WTC11 (cell line): ENCODE data around the gene CD6. TPM values are rescaled to one million over a fixed set of nuclear protein-coding genes. Genes with fewer than 3 reads are reported as not detected.

ENCODE experiments used
- ATAC-seq: fragments of 200-7000 bp; cut with Tn5 transposase; 2 replicates; pipeline ENCODE4 v1.10.0; 2021; ENCODE audit warnings: mild to moderate bottlenecking, moderate library complexity
- CTCF ChIA-PET: fragments of 300-600 bp; sonication (Branson Sonifier 250); formaldehyde crosslinking; loops from one replicate; lab custom pipeline; 2021; ENCODE audit warnings: antibody characterized with exemption; lab: Charles Lee
- POLR2A ChIA-PET: fragments of 350-600 bp; sonication (Branson Sonifier 250); formaldehyde crosslinking; loops from one replicate; lab custom pipeline; 2021; ENCODE audit warnings: antibody characterized with exemption; lab: Charles Lee
- DNase-seq: peaks from one replicate; pipeline ENCODE4 v3.0.0; 2021; ENCODE audit warnings: low spot score
- H3K27ac Mint-ChIP-seq: 2 replicates; pipeline ENCODE4 v1.8.0; 2021; ENCODE audit warnings: mixed read lengths
- H3K27me3 Mint-ChIP-seq: 2 replicates; pipeline ENCODE4 v1.8.0; 2021; ENCODE audit warnings: low read depth, mild to moderate bottlenecking, moderate library complexity, mixed read lengths
- H3K36me3 Mint-ChIP-seq: 2 replicates; pipeline ENCODE4 v1.8.0; 2021; ENCODE audit warnings: mixed read lengths
- H3K4me1 Mint-ChIP-seq: 2 replicates; pipeline ENCODE4 v1.8.0; 2022; ENCODE audit warnings: mixed read lengths
- H3K4me3 Mint-ChIP-seq: 2 replicates; pipeline ENCODE4 v1.8.0; 2021; ENCODE audit warnings: mild to moderate bottlenecking, moderate library complexity, mixed read lengths
- H3K9me3 Mint-ChIP-seq: 2 replicates; pipeline ENCODE4 v1.8.0; 2021; ENCODE audit warnings: mixed read lengths
- CREM ChIP-seq: sonication (generic); formaldehyde crosslinking; IDR thresholded peaks from 2 replicates; pipeline ENCODE4 v1.8.1; 2022; ENCODE audit warnings: mild to moderate bottlenecking, missing genetic modification reagents, moderate library complexity
- EMX1 ChIP-seq: fragments of 250-450 bp; sonication (Bioruptor Pico); IDR thresholded peaks from 2 replicates; pipeline ENCODE4 v1.8.0; 2021; ENCODE audit warnings: mild to moderate bottlenecking
- ESRRA ChIP-seq: sonication (generic); formaldehyde crosslinking; IDR thresholded peaks from 2 replicates; pipeline ENCODE4 v1.8.1; 2022; ENCODE audit warnings: mild to moderate bottlenecking, missing genetic modification reagents, borderline replicate concordance
- FOXJ3 ChIP-seq: sonication (generic); formaldehyde crosslinking; IDR thresholded peaks from 2 replicates; pipeline ENCODE4 v1.9.0; 2021; ENCODE audit warnings: missing genetic modification reagents, mild to moderate bottlenecking, borderline replicate concordance
- IRF2 ChIP-seq: sonication (generic); formaldehyde crosslinking; IDR thresholded peaks from 2 replicates; pipeline ENCODE4 v1.8.0; 2022; ENCODE audit warnings: low read depth, missing genetic modification reagents, borderline replicate concordance
- NR2C2 ChIP-seq: sonication (generic); formaldehyde crosslinking; IDR thresholded peaks from 2 replicates; pipeline ENCODE4 v1.8.0; 2022; ENCODE audit warnings: mild to moderate bottlenecking, missing genetic modification reagents
- NR3C1 ChIP-seq: sonication (generic); formaldehyde crosslinking; conservative IDR thresholded peaks from 2 replicates; pipeline ENCODE4 v1.8.1; 2023; ENCODE audit warnings: low read depth, mild to moderate bottlenecking, missing genetic modification reagents
- SMAD4 ChIP-seq: sonication (generic); formaldehyde crosslinking; IDR thresholded peaks from 2 replicates; pipeline ENCODE4 v1.8.0; 2022; ENCODE audit warnings: mild to moderate bottlenecking, missing genetic modification reagents
- TCF7 ChIP-seq: sonication (generic); formaldehyde crosslinking; IDR thresholded peaks from 2 replicates; pipeline ENCODE4 v1.8.0; 2022; ENCODE audit warnings: mild to moderate bottlenecking, low read depth, missing genetic modification reagents, moderate library complexity
- ZNF138 ChIP-seq: sonication (generic); formaldehyde crosslinking; conservative IDR thresholded peaks from 2 replicates; pipeline ENCODE4 v1.8.1; 2022; ENCODE audit warnings: mild to moderate bottlenecking, moderate library complexity, missing genetic modification reagents
- ZNF232 ChIP-seq: sonication (generic); formaldehyde crosslinking; IDR thresholded peaks from 2 replicates; pipeline ENCODE4 v1.8.0; 2022; ENCODE audit warnings: mild to moderate bottlenecking, missing genetic modification reagents
- ZNF396 ChIP-seq: fragments of 250-450 bp; sonication (Bioruptor Pico); IDR thresholded peaks from 2 replicates; pipeline ENCODE4 v1.8.0; 2021; ENCODE audit warnings: mild to moderate bottlenecking, moderate library complexity, borderline replicate concordance
- total RNA-seq: library from RNA; stranded (reverse); gene quantifications from 3 replicates; pipeline ENCODE4 v1.2.3, GENCODE V29; 2021
- TF ChIP-seq, protein P1 (sequence below): sonication (generic); formaldehyde crosslinking; IDR thresholded peaks from 2 replicates; pipeline ENCODE4 v1.8.0; 2022; ENCODE audit warnings: mild to moderate bottlenecking, missing genetic modification reagents
- TF ChIP-seq, protein P2 (sequence below): sonication (generic); formaldehyde crosslinking; IDR thresholded peaks from 2 replicates; pipeline ENCODE4 v1.8.1; 2022; ENCODE audit warnings: low read depth, mild to moderate bottlenecking, moderate library complexity, missing genetic modification reagents, borderline replicate concordance
- TF ChIP-seq, protein P3 (sequence below): fragments of 250-450 bp; sonication (Bioruptor Pico); IDR thresholded peaks from 2 replicates; pipeline ENCODE4 v1.9.0; 2021; ENCODE audit warnings: mild to moderate bottlenecking
- TF ChIP-seq, protein P4 (sequence below): sonication (generic); formaldehyde crosslinking; IDR thresholded peaks from 2 replicates; pipeline ENCODE4 v1.8.1; 2023; ENCODE audit warnings: mild to moderate bottlenecking, moderate library complexity, missing genetic modification reagents
- TF ChIP-seq, protein P5 (sequence below): sonication (generic); formaldehyde crosslinking; IDR thresholded peaks from 2 replicates; pipeline ENCODE4 v1.8.1; 2023; ENCODE audit warnings: mild to moderate bottlenecking, missing genetic modification reagents
- TF ChIP-seq, protein P6 (sequence below): sonication (generic); formaldehyde crosslinking; IDR thresholded peaks from 2 replicates; pipeline ENCODE4 v1.8.0; 2023; ENCODE audit warnings: missing genetic modification reagents

Gene CD6
- total RNA-seq, 1 experiment from 2014 or later = 1.0 TPM

DNA sequence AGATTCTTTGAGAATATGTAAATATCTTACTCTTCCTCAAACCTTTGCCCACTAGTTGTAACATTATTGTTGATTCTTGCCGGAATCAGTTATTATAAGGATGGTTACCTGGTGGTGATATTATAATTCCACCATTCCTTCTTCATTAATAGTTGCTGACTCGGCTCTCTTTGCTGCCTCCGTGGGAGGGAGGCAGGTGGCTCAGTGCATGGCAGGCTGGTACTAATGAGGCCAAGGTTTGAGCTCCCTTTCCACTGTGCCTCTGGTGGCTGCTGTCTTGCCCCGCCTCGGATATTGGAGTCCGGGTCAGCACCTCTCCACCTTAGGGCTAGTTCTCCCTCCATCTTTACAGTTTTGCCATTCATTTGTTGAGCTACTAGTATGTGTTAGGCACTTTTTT lies 12.7 kb downstream of the CD6 start:
- CTCF ChIA-PET = interaction anchor here (1.4 to 1.5 kb wide), 2 partner anchors 13 to 14 kb away, joined by 3 to 6 read pairs; no protein-coding TSS in a partner anchor
- TF ChIP-seq, protein P1, sequence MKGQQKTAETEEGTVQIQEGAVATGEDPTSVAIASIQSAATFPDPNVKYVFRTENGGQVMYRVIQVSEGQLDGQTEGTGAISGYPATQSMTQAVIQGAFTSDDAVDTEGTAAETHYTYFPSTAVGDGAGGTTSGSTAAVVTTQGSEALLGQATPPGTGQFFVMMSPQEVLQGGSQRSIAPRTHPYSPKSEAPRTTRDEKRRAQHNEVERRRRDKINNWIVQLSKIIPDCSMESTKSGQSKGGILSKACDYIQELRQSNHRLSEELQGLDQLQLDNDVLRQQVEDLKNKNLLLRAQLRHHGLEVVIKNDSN (CRISPR knock-in tag) = no peak
- TF ChIP-seq ZNF396 = no peak
- TF ChIP-seq ZNF232 (CRISPR knock-in tag) = no peak
- no peak for TF ChIP-seq ZNF138
- no peak for TF ChIP-seq ESRRA
- TF ChIP-seq, protein P2, sequence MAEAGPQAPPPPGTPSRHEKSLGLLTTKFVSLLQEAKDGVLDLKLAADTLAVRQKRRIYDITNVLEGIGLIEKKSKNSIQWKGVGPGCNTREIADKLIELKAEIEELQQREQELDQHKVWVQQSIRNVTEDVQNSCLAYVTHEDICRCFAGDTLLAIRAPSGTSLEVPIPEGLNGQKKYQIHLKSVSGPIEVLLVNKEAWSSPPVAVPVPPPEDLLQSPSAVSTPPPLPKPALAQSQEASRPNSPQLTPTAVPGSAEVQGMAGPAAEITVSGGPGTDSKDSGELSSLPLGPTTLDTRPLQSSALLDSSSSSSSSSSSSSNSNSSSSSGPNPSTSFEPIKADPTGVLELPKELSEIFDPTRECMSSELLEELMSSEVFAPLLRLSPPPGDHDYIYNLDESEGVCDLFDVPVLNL (CRISPR knock-in tag) = no peak
- TF ChIP-seq, all 79 proteins: peak for 0
- Mint-ChIP-seq H3K27ac (no peak overlapping the region), H3K36me3 (no peaks in the 10 kb centered on the region), H3K9me3 (no peaks in the 10 kb centered on the region), H3K4me1 (no peaks in the 10 kb centered on the region), H3K27me3 (no peaks in the 10 kb centered on the region; the same call in none of the 2 replicates), H3K4me3 (no peak overlapping the region)
- DNase-seq = no peak
- no peak for ATAC-seq
- POLR2A ChIA-PET = no interaction called here

DNA sequence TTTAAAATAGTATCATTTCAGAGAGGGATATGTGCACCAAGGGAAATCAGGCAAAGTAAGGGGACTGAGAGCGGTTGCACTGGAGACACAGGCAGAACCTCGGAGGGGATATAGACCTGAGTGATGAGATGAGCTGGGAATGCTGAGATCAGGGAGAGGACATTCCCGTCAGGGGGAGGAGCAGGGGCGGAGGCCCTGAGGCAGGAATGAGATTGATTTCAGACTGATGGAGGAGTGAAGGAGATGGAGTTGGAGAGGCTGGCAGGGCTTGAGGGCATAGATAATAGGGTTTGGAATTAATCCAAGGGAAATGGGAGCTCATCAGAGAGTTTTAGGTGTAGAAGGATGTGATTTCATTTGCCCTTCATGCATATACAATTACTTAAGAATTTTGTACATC lies 13.2 kb downstream of the CD6 start:
- Mint-ChIP-seq H3K36me3 (no peaks in the 10 kb centered on the region), H3K4me3 (no peak overlapping the region), H3K27me3 (no peaks in the 10 kb centered on the region; the same call in none of the 2 replicates), H3K4me1 (no peaks in the 10 kb centered on the region), H3K9me3 (no peaks in the 10 kb centered on the region), H3K27ac (no peak overlapping the region)
- ATAC-seq (no peak; the same call in 1 of the 2 replicates), DNase-seq (no peak)
- CTCF ChIA-PET = interaction anchor here (0.6 to 1.5 kb wide), 3 partner anchors 14 to 491 kb away, joined by 3 to 6 read pairs (median 4); no protein-coding TSS in a partner anchor
- POLR2A ChIA-PET = interaction anchor here (0.6 kb wide), 1 partner anchor 163 kb away, joined by 3 read pairs; no protein-coding TSS in a partner anchor
- TF ChIP-seq, protein P3, sequence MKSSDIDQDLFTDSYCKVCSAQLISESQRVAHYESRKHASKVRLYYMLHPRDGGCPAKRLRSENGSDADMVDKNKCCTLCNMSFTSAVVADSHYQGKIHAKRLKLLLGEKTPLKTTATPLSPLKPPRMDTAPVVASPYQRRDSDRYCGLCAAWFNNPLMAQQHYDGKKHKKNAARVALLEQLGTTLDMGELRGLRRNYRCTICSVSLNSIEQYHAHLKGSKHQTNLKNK = no peak
- TF ChIP-seq, protein P4, sequence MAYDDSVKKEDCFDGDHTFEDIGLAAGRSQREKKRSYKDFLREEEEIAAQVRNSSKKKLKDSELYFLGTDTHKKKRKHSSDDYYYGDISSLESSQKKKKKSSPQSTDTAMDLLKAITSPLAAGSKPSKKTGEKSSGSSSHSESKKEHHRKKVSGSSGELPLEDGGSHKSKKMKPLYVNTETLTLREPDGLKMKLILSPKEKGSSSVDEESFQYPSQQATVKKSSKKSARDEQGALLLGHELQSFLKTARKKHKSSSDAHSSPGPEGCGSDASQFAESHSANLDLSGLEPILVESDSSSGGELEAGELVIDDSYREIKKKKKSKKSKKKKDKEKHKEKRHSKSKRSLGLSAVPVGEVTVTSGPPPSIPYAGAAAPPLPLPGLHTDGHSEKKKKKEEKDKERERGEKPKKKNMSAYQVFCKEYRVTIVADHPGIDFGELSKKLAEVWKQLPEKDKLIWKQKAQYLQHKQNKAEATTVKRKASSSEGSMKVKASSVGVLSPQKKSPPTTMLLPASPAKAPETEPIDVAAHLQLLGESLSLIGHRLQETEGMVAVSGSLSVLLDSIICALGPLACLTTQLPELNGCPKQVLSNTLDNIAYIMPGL (CRISPR knock-in tag) = no peak
- TF ChIP-seq, protein P5, sequence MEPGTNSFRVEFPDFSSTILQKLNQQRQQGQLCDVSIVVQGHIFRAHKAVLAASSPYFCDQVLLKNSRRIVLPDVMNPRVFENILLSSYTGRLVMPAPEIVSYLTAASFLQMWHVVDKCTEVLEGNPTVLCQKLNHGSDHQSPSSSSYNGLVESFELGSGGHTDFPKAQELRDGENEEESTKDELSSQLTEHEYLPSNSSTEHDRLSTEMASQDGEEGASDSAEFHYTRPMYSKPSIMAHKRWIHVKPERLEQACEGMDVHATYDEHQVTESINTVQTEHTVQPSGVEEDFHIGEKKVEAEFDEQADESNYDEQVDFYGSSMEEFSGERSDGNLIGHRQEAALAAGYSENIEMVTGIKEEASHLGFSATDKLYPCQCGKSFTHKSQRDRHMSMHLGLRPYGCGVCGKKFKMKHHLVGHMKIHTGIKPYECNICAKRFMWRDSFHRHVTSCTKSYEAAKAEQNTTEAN (CRISPR knock-in tag) = no peak
- TF ChIP-seq CREM (CRISPR knock-in tag) = no peak
- no peak for TF ChIP-seq IRF2
- TF ChIP-seq FOXJ3 (CRISPR knock-in tag) = no peak
- TF ChIP-seq, protein P1 (CRISPR knock-in tag) = no peak
- no peak for TF ChIP-seq TCF7
- TF ChIP-seq NR3C1 (CRISPR knock-in tag) = no peak
- TF ChIP-seq, protein P6, sequence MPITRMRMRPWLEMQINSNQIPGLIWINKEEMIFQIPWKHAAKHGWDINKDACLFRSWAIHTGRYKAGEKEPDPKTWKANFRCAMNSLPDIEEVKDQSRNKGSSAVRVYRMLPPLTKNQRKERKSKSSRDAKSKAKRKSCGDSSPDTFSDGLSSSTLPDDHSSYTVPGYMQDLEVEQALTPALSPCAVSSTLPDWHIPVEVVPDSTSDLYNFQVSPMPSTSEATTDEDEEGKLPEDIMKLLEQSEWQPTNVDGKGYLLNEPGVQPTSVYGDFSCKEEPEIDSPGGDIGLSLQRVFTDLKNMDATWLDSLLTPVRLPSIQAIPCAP = no peak
- TF ChIP-seq ZNF138 = no peak
- no peak for TF ChIP-seq NR2C2 (CRISPR knock-in tag)
- no peak for TF ChIP-seq SMAD4 (CRISPR knock-in tag)
- no peak for TF ChIP-seq EMX1
